Thymus (tissue), 11 donors: ENCODE results near the gene COL21A1. TPM values are rescaled to one million over a fixed set of nuclear protein-coding genes. Genes with fewer than 3 reads are reported as not detected.

Source experiments
- DNase-seq, 9 donors: peaks; one replicate each; pipeline ENCODE4 v3.0.0-alpha.2; 2013; ENCODE audit warnings: low spot score in 9 of 9, low read depth in 6 of 9, missing footprints in 1 of 9
- H3K27ac ChIP-seq, 2 donors: one replicate each; pipeline ENCODE4 v1.5.1; 2013; ENCODE audit warnings: control low read depth in 1 of 2, low read depth in 1 of 2, low read length in 1 of 2, mild to moderate bottlenecking in 1 of 2, moderate library complexity in 1 of 2
- H3K27me3 ChIP-seq, 2 donors: one replicate each; pipeline ENCODE4 v1.5.1; 2013; ENCODE audit warnings: low read length in 1 of 2; ENCODE audit not compliant: control insufficient read depth in 2 of 2, insufficient read depth in 1 of 2
- H3K36me3 ChIP-seq, 2 donors: one replicate each; pipeline ENCODE4 v1.5.1; 2013; ENCODE audit warnings: low read length in 1 of 2, mild to moderate bottlenecking in 1 of 2, moderate library complexity in 1 of 2; ENCODE audit not compliant: control insufficient read depth in 2 of 2, insufficient read depth in 2 of 2
- H3K4me1 ChIP-seq, 2 donors: one replicate each; pipeline ENCODE4 v1.5.1; 2013; ENCODE audit warnings: low read length in 2 of 2; ENCODE audit not compliant: control insufficient read depth in 2 of 2, insufficient read depth in 2 of 2
- H3K4me3 ChIP-seq, 2 donors: one replicate each; pipeline ENCODE4 v1.5.1; 2013; ENCODE audit warnings: low read length in 2 of 2, control low read depth in 1 of 2, mild to moderate bottlenecking in 1 of 2
- H3K9me3 ChIP-seq, 2 donors: one replicate each; pipeline ENCODE4 v1.5.1; 2013; ENCODE audit warnings: low read length in 1 of 2, mild to moderate bottlenecking in 1 of 2; ENCODE audit not compliant: control insufficient read depth in 2 of 2, insufficient read depth in 1 of 2
- WGBS: extraction: QIAGEN DNeasy Blood & Tissue Kit; methylation state at CpG from one replicate; pipeline ENCODE4 v1.1.7; 2013; 5-methylcytosine and 5-hydroxymethylcytosine counted together
- polyA plus RNA-seq: library from polyadenylated mRNA; stranded (reverse); fragments of 200-250 nt; gene quantifications from one replicate; pipeline ENCODE4 v1.2.3, GENCODE V29; 2013
- total RNA-seq: library from RNA; stranded (reverse); fragments of 120-200 nt; gene quantifications from one replicate; pipeline ENCODE4 v1.2.4, GENCODE V29; 2013
- donor health status: healthy.

The COL21A1 gene
- total and polyA plus RNA-seq, 2 donors: 3.5 to 5.7 TPM

GRCh38 chr6:56241124-56241802 is 6.1 kb downstream of the COL21A1 start:
- Histone ChIP-seq H3K9me3 (no peaks in the 10 kb centered on the region), H3K4me1 (no peaks in the 10 kb centered on the region), H3K27ac (no peak overlapping the region), H3K36me3 (no peaks in the 10 kb centered on the region), H3K4me3 (no peak overlapping the region), H3K27me3 (no peaks in the 10 kb centered on the region)
- 93% methylated on average over 5 of the region's 5 CpGs for WGBS
- DNase-seq: no peak

GRCh38 chr6:56238352-56238751 is 9.0 kb downstream of the COL21A1 start:
- Histone ChIP-seq H3K27me3 (no peaks in the 10 kb centered on the region), H3K36me3 (no peaks in the 10 kb centered on the region), H3K27ac (no peak overlapping the region), H3K9me3 (no peaks in the 10 kb centered on the region), H3K4me3 (no peak overlapping the region), H3K4me1 (no peaks in the 10 kb centered on the region)
- 75% methylated on average over 2 of the region's 2 CpGs for WGBS
- no peak for DNase-seq

GRCh38 chr6:56235245-56235644 is 12.1 kb downstream of the COL21A1 start:
- Histone ChIP-seq H3K4me1 (no peaks in the 10 kb centered on the region), H3K36me3 (no peaks in the 10 kb centered on the region), H3K27me3 (no peaks in the 10 kb centered on the region), H3K9me3 (no peaks in the 10 kb centered on the region), H3K27ac (no peak overlapping the region), H3K4me3 (no peak overlapping the region)
- 88% methylated on average over 1 of the region's 1 CpG for WGBS
- no peak for DNase-seq

- no peak overlapping the region for H3K27ac ChIP-seq
- 90% methylated on average over 2 of the region's 2 CpGs for WGBS
- no peaks in the 10 kb centered on the region for H3K27me3 ChIP-seq
- H3K36me3 ChIP-seq: no peaks in the 10 kb centered on the region
- no peaks in the 10 kb centered on the region for H3K4me1 ChIP-seq
- H3K9me3 ChIP-seq: no peaks in the 10 kb centered on the region
- no peak for DNase-seq
- H3K4me3 ChIP-seq: no peak overlapping the region
Measured at GRCh38 chr6:56232436-56232835, 14.9 kb downstream of the COL21A1 start.

GRCh38 chr6:56231827-56232226 is 15.6 kb downstream of the COL21A1 start:
- Histone ChIP-seq H3K4me1 (no peaks in the 10 kb centered on the region), H3K4me3 (no peak overlapping the region), H3K9me3 (no peaks in the 10 kb centered on the region), H3K27me3 (no peaks in the 10 kb centered on the region), H3K27ac (no peak overlapping the region), H3K36me3 (no peaks in the 10 kb centered on the region)
- DNase-seq: no peak

GRCh38 chr6:56230976-56231566 is 16.3 kb downstream of the COL21A1 start:
- H3K4me3 ChIP-seq: no peak overlapping the region
- H3K27me3 ChIP-seq: no peaks in the 10 kb centered on the region
- 59% methylated on average over 4 of the region's 4 CpGs for WGBS
- H3K36me3 ChIP-seq: no peaks in the 10 kb centered on the region
- H3K4me1 ChIP-seq: no peaks in the 10 kb centered on the region
- DNase-seq: no peak
- no peaks in the 10 kb centered on the region for H3K9me3 ChIP-seq
- no peak overlapping the region for H3K27ac ChIP-seq

- no peak overlapping the region for H3K27ac ChIP-seq
- no peaks in the 10 kb centered on the region for H3K4me1 ChIP-seq
- H3K9me3 ChIP-seq: no peaks in the 10 kb centered on the region
- 68% methylated on average over 2 of the region's 2 CpGs for WGBS
- no peak overlapping the region for H3K4me3 ChIP-seq
- H3K36me3 ChIP-seq: no peaks in the 10 kb centered on the region
- DNase-seq: no peak
- H3K27me3 ChIP-seq: no peaks in the 10 kb centered on the region
Measured at GRCh38 chr6:56227071-56227879, 20.1 kb downstream of the COL21A1 start.

GRCh38 chr6:56223995-56224394 is 23.4 kb downstream of the COL21A1 start:
- Histone ChIP-seq H3K36me3 (no peaks in the 10 kb centered on the region), H3K9me3 (no peaks in the 10 kb centered on the region), H3K4me1 (no peaks in the 10 kb centered on the region), H3K4me3 (no peak overlapping the region), H3K27me3 (no peaks in the 10 kb centered on the region), H3K27ac (no peak overlapping the region)
- 88% methylated on average over 1 of the region's 1 CpG for WGBS
- no peak for DNase-seq

- no peaks in the 10 kb centered on the region for H3K4me1 ChIP-seq
Measured at GRCh38 chr6:56222499-56222898, 24.9 kb downstream of the COL21A1 start.

More at GRCh38 chr6:56222499-56222898, 24.9 kb downstream of the COL21A1 start:
- no peak overlapping the region for H3K27ac ChIP-seq
- H3K4me3 ChIP-seq: no peak overlapping the region
- H3K36me3 ChIP-seq: no peaks in the 10 kb centered on the region
- no peaks in the 10 kb centered on the region for H3K27me3 ChIP-seq
- no peak for DNase-seq
- H3K9me3 ChIP-seq: no peaks in the 10 kb centered on the region
